Vagina (tissue), 2 donors: ENCODE results near the gene RET.

Experiments
- POLR2A ChIP-seq, 2 donors: fragments of 450-650 bp; IDR thresholded peaks; one replicate each; pipeline ENCODE4 v1.6.1; 2017; ENCODE audit warnings: antibody characterized with exemption in 2 of 2, mild to moderate bottlenecking in 2 of 2, moderate library complexity in 2 of 2
- POLR2AphosphoS5 ChIP-seq, 2 donors: sonication (generic); formaldehyde crosslinking; IDR thresholded peaks; one replicate each; pipeline ENCODE4 v1.9.0; 2017; ENCODE audit warnings: antibody characterized with exemption in 2 of 2, mild to moderate bottlenecking in 2 of 2, low read depth in 1 of 2; ENCODE audit not compliant: insufficient read depth in 1 of 2
- TF ChIP-seq, protein P1 (sequence below), 3 experiments: fragments of 450-650 bp in 2 of 3; fragments of 200-600 bp in 1 of 3; sonication (generic) in 1 of 3; IDR thresholded peaks; one replicate each; pipeline ENCODE4 v1.5.1; 2017 to 2019; ENCODE audit warnings: antibody characterized with exemption in 3 of 3, mild to moderate bottlenecking in 2 of 3, moderate library complexity in 2 of 3

DNA sequence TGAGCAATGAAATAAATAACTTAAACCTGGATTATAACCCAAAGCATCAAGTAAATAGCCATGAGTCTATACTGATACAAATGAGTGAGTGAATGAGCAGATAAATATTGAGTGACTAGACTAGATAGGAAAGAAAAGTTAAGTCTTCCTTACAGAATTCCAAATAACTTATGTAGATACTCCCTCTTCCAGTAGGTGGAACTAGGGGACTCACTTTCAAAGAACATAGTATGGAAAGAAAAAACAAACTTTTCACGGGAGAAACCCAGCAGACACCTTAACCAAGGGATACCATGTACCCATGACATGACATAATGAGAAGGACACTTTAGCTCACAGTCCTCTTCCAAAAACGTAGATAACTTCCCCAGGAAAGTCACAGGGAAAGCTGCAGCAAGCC, 93.6 kb downstream of the RET start:
- TF ChIP-seq, protein P1, sequence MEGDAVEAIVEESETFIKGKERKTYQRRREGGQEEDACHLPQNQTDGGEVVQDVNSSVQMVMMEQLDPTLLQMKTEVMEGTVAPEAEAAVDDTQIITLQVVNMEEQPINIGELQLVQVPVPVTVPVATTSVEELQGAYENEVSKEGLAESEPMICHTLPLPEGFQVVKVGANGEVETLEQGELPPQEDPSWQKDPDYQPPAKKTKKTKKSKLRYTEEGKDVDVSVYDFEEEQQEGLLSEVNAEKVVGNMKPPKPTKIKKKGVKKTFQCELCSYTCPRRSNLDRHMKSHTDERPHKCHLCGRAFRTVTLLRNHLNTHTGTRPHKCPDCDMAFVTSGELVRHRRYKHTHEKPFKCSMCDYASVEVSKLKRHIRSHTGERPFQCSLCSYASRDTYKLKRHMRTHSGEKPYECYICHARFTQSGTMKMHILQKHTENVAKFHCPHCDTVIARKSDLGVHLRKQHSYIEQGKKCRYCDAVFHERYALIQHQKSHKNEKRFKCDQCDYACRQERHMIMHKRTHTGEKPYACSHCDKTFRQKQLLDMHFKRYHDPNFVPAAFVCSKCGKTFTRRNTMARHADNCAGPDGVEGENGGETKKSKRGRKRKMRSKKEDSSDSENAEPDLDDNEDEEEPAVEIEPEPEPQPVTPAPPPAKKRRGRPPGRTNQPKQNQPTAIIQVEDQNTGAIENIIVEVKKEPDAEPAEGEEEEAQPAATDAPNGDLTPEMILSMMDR (IDR thresholded peaks at IDR 0.05), result no peak
- TF ChIP-seq POLR2A (IDR thresholded peaks at IDR 0.05), result no peak
- no peak for TF ChIP-seq POLR2AphosphoS5 (IDR thresholded peaks at IDR 0.05; ENCODE audit: insufficient read depth in 1 of 2, low read depth in 1 of 2)
